ENCODE data around the gene SUPT6H.

GRCh38 chr17:28722417-28723158 is 60.6 kb downstream of the SUPT6H start:
- TF ChIP-seq CTCF (IDR thresholded peaks at IDR 0.05) (no peak), EZH2 (IDR thresholded peaks at IDR 0.05; ENCODE audit: borderline replicate concordance, insufficient read depth, low read depth, low read length, poor library complexity, severe bottlenecking) (no peak)
